GM23248 (cell line): ENCODE data around the gene DDX10.

Source experiments
- EZH2 ChIP-seq: fragments of 200-600 bp; sonication (generic); IDR thresholded peaks from 2 replicates; pipeline ENCODE4 v1.6.1; 2018; ENCODE audit warnings: antibody characterized with exemption, mild to moderate bottlenecking; ENCODE audit not compliant: insufficient read depth, poor library complexity, severe bottlenecking
- EZH2phosphoT487 ChIP-seq: fragments of 200-600 bp; sonication (generic); IDR thresholded peaks from 2 replicates; pipeline ENCODE4 v1.6.1; 2018; ENCODE audit warnings: antibody characterized with exemption, moderate library complexity, mild to moderate bottlenecking, low read depth; ENCODE audit not compliant: insufficient read depth

GRCh38 chr11:108882211-108882831 lies 217.5 kb downstream of the DDX10 start:
- TF ChIP-seq EZH2 (no peak), EZH2phosphoT487 (no peak)
